Common myeloid progenitor, CD34-positive (primary cell): Measurements from ENCODE around the gene PFKFB4.

Experiments
- CTCF ChIA-PET: fragments of 350-600 bp; sonication (Branson Sonifier 250); formaldehyde crosslinking; loops from one replicate; lab custom pipeline; 2021; ENCODE audit warnings: antibody characterized with exemption; lab: Charles Lee
- POLR2A ChIA-PET: fragments of 350-600 bp; sonication (Branson Sonifier 250); formaldehyde crosslinking; loops from one replicate; lab custom pipeline; 2021; ENCODE audit warnings: antibody characterized with exemption; lab: Charles Lee
- DNase-seq, 3 donors: peaks; one replicate each; pipeline versions ENCODE4 v3.0.0 to v3.0.0-alpha.2; 2013
- H3K27ac ChIP-seq, 2 experiments: 1 replicate in 1 of 2; 2 replicates in 1 of 2; pipeline ENCODE4 v1.7.0; 2013; ENCODE audit warnings: inconsistent platforms in 2 of 2, low read length in 2 of 2, mild to moderate bottlenecking in 2 of 2, low read depth in 1 of 2, moderate library complexity in 1 of 2; ENCODE audit not compliant: severe bottlenecking in 2 of 2, insufficient read depth in 1 of 2, poor library complexity in 1 of 2
- H3K27me3 ChIP-seq, 5 experiments: replicated peaks in 2 of 5; 1 replicate in 3 of 5; 2 replicates in 2 of 5; pipeline versions ENCODE4 v1.6.1 to v1.7.0; 2013; ENCODE audit warnings: low read length in 4 of 5, mild to moderate bottlenecking in 2 of 5, moderate library complexity in 2 of 5, inconsistent platforms in 1 of 5; ENCODE audit not compliant: insufficient read depth in 5 of 5, control insufficient read depth in 4 of 5
- H3K36me3 ChIP-seq, 4 experiments: 1 replicate in 2 of 4; 2 replicates in 2 of 4; pipeline versions ENCODE4 v1.6.1 to v1.7.0; 2013; ENCODE audit warnings: low read length in 3 of 4, control low read depth in 1 of 4, mild to moderate bottlenecking in 1 of 4; ENCODE audit not compliant: control insufficient read depth in 4 of 4, insufficient read depth in 4 of 4
- H3K4me1 ChIP-seq, 4 experiments: 1 replicate in 3 of 4; 2 replicates in 1 of 4; pipeline versions ENCODE4 v1.6.1 to v1.7.1; 2013; ENCODE audit warnings: low read length in 3 of 4, mild to moderate bottlenecking in 3 of 4, control low read depth in 1 of 4, inconsistent platforms in 1 of 4, moderate library complexity in 1 of 4; ENCODE audit not compliant: control insufficient read depth in 4 of 4, insufficient read depth in 4 of 4; ENCODE audit errors: control extremely low read depth in 1 of 4
- H3K4me3 ChIP-seq, 7 experiments: 1 replicate in 4 of 7; 2 replicates in 3 of 7; pipeline versions ENCODE4 v1.5.1 to v1.7.0; 2013; ENCODE audit warnings: mild to moderate bottlenecking in 7 of 7, low read length in 6 of 7, moderate library complexity in 6 of 7, inconsistent platforms in 2 of 7, low read depth in 2 of 7, control low read depth in 1 of 7; ENCODE audit not compliant: insufficient read depth in 4 of 7, control insufficient read depth in 1 of 7; ENCODE audit errors: extremely low read depth in 1 of 7
- H3K9me3 ChIP-seq, 5 experiments: 1 replicate in 4 of 5; 2 replicates in 1 of 5; pipeline versions ENCODE4 v1.6.1 to v1.7.1; 2013; ENCODE audit warnings: low read length in 4 of 5, mild to moderate bottlenecking in 2 of 5, inconsistent platforms in 1 of 5, low read depth in 1 of 5, moderate library complexity in 1 of 5; ENCODE audit not compliant: control insufficient read depth in 4 of 5, insufficient read depth in 2 of 5; ENCODE audit errors: control extremely low read depth in 1 of 5
- WGBS: methylation state at CpG from one replicate; pipeline ENCODE4 v1.1.5; 2013; ENCODE audit not compliant: insufficient coverage; 5-methylcytosine and 5-hydroxymethylcytosine counted together

Gene PFKFB4

GRCh38 chr3:48594417-48595049, 37.9 kb upstream of the PFKFB4 start:
- WGBS: 38% methylated on average over 34 of the region's 39 CpGs
- Histone ChIP-seq H3K27ac (no peak overlapping the region), H3K4me3 (peak overlapping the region in 3 of 7 experiments; percentile 24 to 45 (median 43)), H3K4me1 (peaks cover 0 to 12% (median 4%) of the 10 kb centered on the region in 4 experiments), H3K27me3 (peaks cover 0 to 53% (median 18%) of the 10 kb centered on the region in 5 experiments), H3K36me3 (peaks cover 2 to 23% (median 16%) of the 10 kb centered on the region in 4 experiments), H3K9me3 (no peaks in the 10 kb centered on the region)
- peak in 1 of 3 donors; percentile 14 for DNase-seq
- ChIA-PET CTCF (no interaction called here), POLR2A (no interaction called here)

- no peaks in the 10 kb centered on the region for H3K9me3 ChIP-seq
- ChIA-PET CTCF (interaction anchor here (1.0 to 1.1 kb wide), 2 partner anchors 42 to 346 kb away, joined by 3 read pairs; partner anchors contain the start of gene SLC26A6), POLR2A (interaction anchor here (1.1 kb wide), 1 partner anchor 16 kb away, joined by 3 read pairs; the partner anchor contains the start of gene UQCRC1)
- 98% methylated on average over 6 of the region's 9 CpGs for WGBS
- no peak overlapping the region for H3K4me3 ChIP-seq
- H3K27me3 ChIP-seq: peaks cover 0 to 64% (median 18%) of the 10 kb centered on the region in 5 experiments
- no peak overlapping the region for H3K27ac ChIP-seq
- peaks cover 0 to 11% (median 7%) of the 10 kb centered on the region in 4 experiments for H3K36me3 ChIP-seq
- DNase-seq: no peak
- peaks cover 0 to 12% (median 4%) of the 10 kb centered on the region in 4 experiments for H3K4me1 ChIP-seq
Measured at GRCh38 chr3:48593337-48593736, 36.7 kb upstream of the PFKFB4 start.

DNA sequence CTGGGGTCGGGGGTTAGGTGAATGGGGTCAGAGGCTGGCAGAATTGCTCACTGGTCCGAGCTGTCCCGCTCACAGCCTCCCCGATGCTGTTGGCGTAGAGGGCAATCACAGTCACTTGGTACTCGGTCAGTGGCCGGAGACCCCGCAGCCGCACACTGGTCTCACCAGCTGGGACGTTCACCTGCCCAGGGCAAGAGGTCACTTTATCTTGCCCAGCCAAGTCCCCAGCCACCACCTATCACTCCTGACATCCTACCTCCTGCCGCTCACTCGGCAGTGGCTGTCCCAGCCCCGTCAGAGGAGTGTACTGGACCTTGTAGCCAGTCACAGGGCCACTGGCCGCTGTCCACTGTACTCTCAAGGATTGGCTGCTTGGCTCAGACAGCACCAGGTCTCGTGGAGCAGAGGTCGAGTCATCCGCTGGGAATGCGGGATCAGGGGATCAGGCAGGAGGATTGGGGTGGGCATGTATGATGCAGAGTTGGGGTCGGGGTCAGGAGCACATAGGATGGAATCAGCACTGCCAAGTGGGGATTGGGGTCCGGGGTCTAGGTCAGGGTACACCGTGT, 36.0 kb upstream of the PFKFB4 start:
- WGBS: 92% methylated on average over 20 of the region's 21 CpGs
- Histone ChIP-seq H3K27me3 (peaks cover 0 to 64% (median 18%) of the 10 kb centered on the region in 5 experiments), H3K27ac (no peak overlapping the region), H3K9me3 (no peaks in the 10 kb centered on the region), H3K36me3 (peaks cover 0 to 5% (median 2%) of the 10 kb centered on the region in 4 experiments), H3K4me3 (no peak overlapping the region), H3K4me1 (peaks cover 0 to 12% (median 4%) of the 10 kb centered on the region in 4 experiments)
- no peak for DNase-seq
- ChIA-PET POLR2A (interaction anchor here (1.1 kb wide), 1 partner anchor 17 kb away, joined by 3 read pairs; the partner anchor contains the start of gene UQCRC1), CTCF (interaction anchor here (1.0 to 1.1 kb wide), 2 partner anchors 43 to 345 kb away, joined by 3 read pairs; partner anchors contain the start of gene SLC26A6)

DNA sequence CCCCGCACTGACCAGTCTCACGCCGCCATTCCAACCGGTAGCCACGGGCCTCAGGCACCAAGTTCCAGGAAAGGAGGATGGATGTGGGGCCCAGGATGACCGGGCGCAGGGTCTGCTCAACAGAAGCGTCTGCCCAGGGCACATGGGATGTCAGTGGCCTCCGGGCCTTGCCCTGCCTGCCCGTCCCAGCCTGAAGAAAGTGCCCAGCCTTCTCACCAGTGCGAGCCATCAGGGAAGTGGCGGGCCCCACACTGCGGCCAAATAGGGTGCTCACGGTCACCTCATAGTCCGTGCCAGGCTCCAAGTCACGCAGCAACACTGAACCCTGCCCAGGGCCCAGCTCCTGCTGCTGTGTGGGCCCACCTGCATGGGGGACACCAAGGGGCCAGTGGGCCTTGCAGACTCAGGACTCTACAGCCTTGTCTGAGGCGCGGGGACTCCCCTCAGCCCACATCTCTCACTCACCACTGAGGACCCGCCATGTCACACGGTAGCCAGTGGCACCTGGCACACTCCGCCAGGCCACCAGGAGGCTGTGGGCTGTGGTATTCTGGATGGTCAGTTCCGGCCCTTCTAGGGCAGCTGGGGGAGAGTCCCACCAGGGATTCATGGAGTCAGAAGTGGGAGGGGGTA, 35.4 kb upstream of the PFKFB4 start:
- no peak for DNase-seq
- 90% methylated on average over 16 of the region's 22 CpGs for WGBS
- no peak overlapping the region for H3K4me3 ChIP-seq
- POLR2A ChIA-PET: no interaction called here
- CTCF ChIA-PET: interaction anchor here (1.1 kb wide), 1 partner anchor 345 kb away, joined by 3 read pairs; no protein-coding TSS in a partner anchor
- H3K27ac ChIP-seq: no peak overlapping the region
- H3K9me3 ChIP-seq: no peaks in the 10 kb centered on the region
- H3K4me1 ChIP-seq: peaks cover 0 to 12% (median 4%) of the 10 kb centered on the region in 4 experiments
- peaks cover 0 to 64% (median 18%) of the 10 kb centered on the region in 5 experiments for H3K27me3 ChIP-seq
- no peaks in the 10 kb centered on the region for H3K36me3 ChIP-seq

GRCh38 chr3:48591436-48591835, 34.8 kb upstream of the PFKFB4 start:
- CTCF ChIA-PET: no interaction called here
- Histone ChIP-seq H3K4me1 (peaks cover 0 to 12% (median 4%) of the 10 kb centered on the region in 4 experiments), H3K36me3 (no peaks in the 10 kb centered on the region), H3K27me3 (peaks cover 0 to 63% (median 18%) of the 10 kb centered on the region in 5 experiments), H3K4me3 (no peak overlapping the region), H3K27ac (no peak overlapping the region), H3K9me3 (no peaks in the 10 kb centered on the region)
- no peak for DNase-seq
- POLR2A ChIA-PET: no interaction called here
- 97% methylated on average over 14 of the region's 14 CpGs for WGBS

GRCh38 chr3:48588230-48588629, 31.6 kb upstream of the PFKFB4 start:
- ChIA-PET CTCF (no interaction called here), POLR2A (no interaction called here)
- WGBS: 34% methylated on average over 14 of the region's 15 CpGs
- no peak overlapping the region for H3K4me3 ChIP-seq
- H3K4me1 ChIP-seq: no peaks in the 10 kb centered on the region
- H3K36me3 ChIP-seq: no peaks in the 10 kb centered on the region
- no peak for DNase-seq
- H3K27ac ChIP-seq: no peak overlapping the region
- H3K9me3 ChIP-seq: no peaks in the 10 kb centered on the region
- H3K27me3 ChIP-seq: peaks cover 0 to 33% (median 8%) of the 10 kb centered on the region in 5 experiments
